Skeletal muscle tissue (tissue), 4 donors: ENCODE measurements around the gene LARGE1. TPM values are rescaled to one million over a fixed set of nuclear protein-coding genes. Genes with fewer than 3 reads are reported as not detected.

ENCODE experiments used
- H3K27ac ChIP-seq: one replicate; pipeline ENCODE4 v1.7.0; 2013; ENCODE audit warnings: mild to moderate bottlenecking, low read depth, low read length, inconsistent platforms
- H3K27me3 ChIP-seq, 3 donors: one replicate each; pipeline ENCODE4 v1.7.0; 2013; ENCODE audit warnings: low read length in 3 of 3; ENCODE audit not compliant: control insufficient read depth in 3 of 3, insufficient read depth in 3 of 3
- H3K36me3 ChIP-seq, 3 donors: one replicate each; pipeline ENCODE4 v1.7.0; 2013; ENCODE audit warnings: low read length in 3 of 3; ENCODE audit not compliant: control insufficient read depth in 3 of 3, insufficient read depth in 3 of 3
- H3K4me1 ChIP-seq, 3 donors: one replicate each; pipeline ENCODE4 v1.7.0; 2013; ENCODE audit warnings: low read length in 3 of 3, mild to moderate bottlenecking in 3 of 3; ENCODE audit not compliant: control insufficient read depth in 3 of 3, insufficient read depth in 3 of 3
- H3K4me3 ChIP-seq, 3 donors: one replicate each; pipeline ENCODE4 v1.7.0; 2013; ENCODE audit warnings: low read length in 3 of 3
- H3K9ac ChIP-seq, 3 donors: one replicate each; pipeline ENCODE4 v1.7.0; 2013; ENCODE audit warnings: low read length in 3 of 3, mild to moderate bottlenecking in 3 of 3, moderate library complexity in 2 of 3, low read depth in 1 of 3
- H3K9me3 ChIP-seq, 3 donors: one replicate each; pipeline ENCODE4 v1.7.0; 2013; ENCODE audit warnings: low read length in 3 of 3; ENCODE audit not compliant: control insufficient read depth in 3 of 3
- total RNA-seq: library from RNA; depleted of rRNA; stranded (reverse); fragments of >200 nt; gene quantifications from one replicate; pipeline ENCODE4 v1.2.3, GENCODE V29; 2014
- donor health status: Osteomylitis.

Gene LARGE1
- total RNA-seq, 1 donor from 2014 or later = 12.5 TPM

DNA sequence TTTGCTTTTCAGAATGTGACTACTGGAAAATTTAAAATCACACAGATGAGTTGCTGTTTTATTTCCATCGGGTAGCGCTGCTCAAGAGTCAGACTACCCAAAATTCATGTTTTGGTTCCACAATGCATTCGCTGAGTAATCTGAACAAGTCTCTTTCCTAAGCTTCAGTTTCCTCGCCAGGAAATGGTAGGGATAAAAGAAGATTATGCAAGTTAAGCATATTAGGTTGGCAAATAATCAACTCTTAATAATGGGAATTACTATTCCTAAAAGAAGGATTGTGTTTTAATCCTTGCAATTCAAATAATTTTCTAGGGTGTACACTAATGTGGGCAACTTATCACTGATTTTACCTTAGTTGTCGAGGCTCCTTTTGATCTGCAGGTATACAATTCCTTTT, 326.5 kb downstream of the LARGE1 start:
- H3K4me1 ChIP-seq = no peaks in the 10 kb centered on the region
- H3K4me3 ChIP-seq = no peak overlapping the region
- no peaks in the 10 kb centered on the region for H3K27me3 ChIP-seq
- H3K36me3 ChIP-seq = peaks cover 0 to 2% (median 0%) of the 10 kb centered on the region in 3 donors
- H3K27ac ChIP-seq = no peak overlapping the region
- H3K9ac ChIP-seq = no peak overlapping the region
- no peaks in the 10 kb centered on the region for H3K9me3 ChIP-seq

GRCh38 chr22:33591946-33592345, 328.3 kb downstream of the LARGE1 start:
- H3K27ac ChIP-seq = no peak overlapping the region
- H3K4me3 ChIP-seq = no peak overlapping the region
- H3K9me3 ChIP-seq = no peaks in the 10 kb centered on the region
- peaks cover 0 to 2% (median 0%) of the 10 kb centered on the region in 3 donors for H3K36me3 ChIP-seq
- H3K27me3 ChIP-seq = no peaks in the 10 kb centered on the region
- no peaks in the 10 kb centered on the region for H3K4me1 ChIP-seq
- no peak overlapping the region for H3K9ac ChIP-seq

GRCh38 chr22:33589297-33589696, 331.0 kb downstream of the LARGE1 start:
- Histone ChIP-seq H3K36me3 (no peaks in the 10 kb centered on the region), H3K9me3 (no peaks in the 10 kb centered on the region), H3K27ac (no peak overlapping the region), H3K9ac (no peak overlapping the region), H3K4me3 (no peak overlapping the region), H3K27me3 (no peaks in the 10 kb centered on the region), H3K4me1 (no peaks in the 10 kb centered on the region)

DNA sequence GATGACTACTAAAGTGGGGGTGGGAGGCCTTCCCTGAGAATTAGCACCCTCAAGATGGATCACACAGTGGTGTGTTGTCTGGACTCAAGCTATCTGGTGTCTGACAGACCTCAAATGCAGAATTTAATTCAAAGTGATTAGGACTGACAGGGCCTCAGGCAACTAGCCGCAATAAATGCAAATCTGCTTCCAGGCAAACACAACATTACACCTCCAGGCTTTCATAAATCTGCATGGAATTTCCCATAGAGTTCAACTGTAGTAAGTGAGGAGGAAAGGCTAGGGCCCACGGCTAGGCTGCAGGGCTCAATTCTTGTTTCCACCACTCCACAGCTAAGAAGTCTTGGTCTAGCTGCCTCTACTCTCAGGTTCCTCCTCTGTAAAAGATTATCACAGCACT, 331.4 kb downstream of the LARGE1 start:
- H3K9ac ChIP-seq = no peak overlapping the region
- H3K4me1 ChIP-seq = no peaks in the 10 kb centered on the region
- no peaks in the 10 kb centered on the region for H3K9me3 ChIP-seq
- H3K36me3 ChIP-seq = no peaks in the 10 kb centered on the region
- no peak overlapping the region for H3K27ac ChIP-seq
- H3K4me3 ChIP-seq = no peak overlapping the region
- no peaks in the 10 kb centered on the region for H3K27me3 ChIP-seq

- Histone ChIP-seq H3K27ac (no peak overlapping the region), H3K4me3 (no peak overlapping the region), H3K27me3 (no peaks in the 10 kb centered on the region), H3K9ac (no peak overlapping the region), H3K9me3 (no peaks in the 10 kb centered on the region), H3K36me3 (no peaks in the 10 kb centered on the region), H3K4me1 (peaks cover 0 to 3% (median 0%) of the 10 kb centered on the region in 3 donors)
These were observed 336.1 kb downstream of the LARGE1 start for GRCh38 chr22:33584152-33584551.

- Histone ChIP-seq H3K36me3 (no peaks in the 10 kb centered on the region), H3K4me1 (peaks cover 0 to 4% (median 0%) of the 10 kb centered on the region in 3 donors), H3K27me3 (no peaks in the 10 kb centered on the region), H3K9ac (no peak overlapping the region), H3K27ac (no peak overlapping the region), H3K4me3 (no peak overlapping the region), H3K9me3 (no peaks in the 10 kb centered on the region)
These were observed 337.4 kb downstream of the LARGE1 start for GRCh38 chr22:33582822-33583400.

DNA sequence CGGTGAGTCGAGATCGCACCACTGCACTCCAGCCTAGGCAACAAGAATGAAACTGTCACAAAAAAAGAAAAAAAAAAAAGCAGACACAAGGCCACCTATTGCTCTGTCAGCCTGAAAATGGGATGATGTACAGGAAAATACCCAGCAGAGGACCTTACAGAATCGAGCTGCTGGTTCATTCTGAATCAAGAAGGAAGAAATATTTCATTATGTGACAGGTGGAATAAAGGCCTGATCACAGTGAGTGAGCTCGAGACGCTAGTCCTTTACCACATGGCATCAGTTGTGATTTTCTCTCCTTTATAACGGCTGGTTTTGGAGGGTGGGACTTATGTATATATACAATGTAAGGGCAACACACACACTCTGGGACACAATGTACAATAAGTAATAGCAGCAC, 340.0 kb downstream of the LARGE1 start:
- Histone ChIP-seq H3K27me3 (no peaks in the 10 kb centered on the region), H3K36me3 (no peaks in the 10 kb centered on the region), H3K27ac (no peak overlapping the region), H3K9ac (no peak overlapping the region), H3K4me3 (no peak overlapping the region), H3K9me3 (no peaks in the 10 kb centered on the region), H3K4me1 (peaks cover 0 to 4% (median 0%) of the 10 kb centered on the region in 3 donors)

GRCh38 chr22:33579448-33580093, 340.7 kb downstream of the LARGE1 start:
- Histone ChIP-seq H3K9me3 (no peaks in the 10 kb centered on the region), H3K36me3 (no peaks in the 10 kb centered on the region), H3K4me3 (no peak overlapping the region), H3K27me3 (no peaks in the 10 kb centered on the region), H3K9ac (no peak overlapping the region), H3K27ac (no peak overlapping the region), H3K4me1 (peaks cover 0 to 4% (median 0%) of the 10 kb centered on the region in 3 donors)

- Histone ChIP-seq H3K27me3 (no peaks in the 10 kb centered on the region), H3K4me3 (no peak overlapping the region), H3K36me3 (no peaks in the 10 kb centered on the region), H3K4me1 (peaks cover 0 to 4% (median 0%) of the 10 kb centered on the region in 3 donors), H3K9ac (no peak overlapping the region), H3K9me3 (no peaks in the 10 kb centered on the region), H3K27ac (no peak overlapping the region)
These were observed 341.5 kb downstream of the LARGE1 start for GRCh38 chr22:33578752-33579151.

- Histone ChIP-seq H3K9ac (no peak overlapping the region), H3K27ac (no peak overlapping the region)
These were observed 342.3 kb downstream of the LARGE1 start for GRCh38 chr22:33577862-33578411.

More at GRCh38 chr22:33577862-33578411, 342.3 kb downstream of the LARGE1 start:
- Histone ChIP-seq H3K27me3 (no peaks in the 10 kb centered on the region), H3K36me3 (no peaks in the 10 kb centered on the region), H3K9me3 (no peaks in the 10 kb centered on the region), H3K4me3 (no peak overlapping the region), H3K4me1 (peaks cover 0 to 4% (median 0%) of the 10 kb centered on the region in 3 donors)
